SK-N-SH (cell line): ENCODE data around the gene RPS8. TPM values are rescaled to one million over a fixed set of nuclear protein-coding genes. Genes with fewer than 3 reads are reported as not detected.

ENCODE experiments used
- CTCF ChIA-PET: fragments of 300-600, 350-600 bp; formaldehyde crosslinking; extraction: SDS; loops from one replicate; lab custom pipeline; 2021; lab: Yijun Ruan, JAX
- POLR2A ChIA-PET: fragments of 350-600 bp; sonication (Branson Sonifier 250); formaldehyde crosslinking; extraction: SDS; loops from one replicate; lab custom pipeline; 2020; ENCODE audit warnings: antibody characterized with exemption, inconsistent platforms; lab: Yijun Ruan, JAX
- DNase-seq: peaks from one replicate; pipeline ENCODE4 v3.0.0; 2012
- H2AFZ ChIP-seq: fragments of 200-600 bp; sonication (generic); 2 replicates; pipeline ENCODE4 v1.8.1; 2016; ENCODE audit warnings: antibody characterized with exemption, mild to moderate bottlenecking, low read depth
- H3F3A ChIP-seq: fragments of 200-600 bp; sonication (generic); replicated peaks from 2 replicates; pipeline ENCODE3; 2016; ENCODE audit warnings: antibody characterized with exemption, mild to moderate bottlenecking; ENCODE audit not compliant: insufficient read depth
- H3K27ac ChIP-seq, 2 experiments: fragments of 200-500 bp in 1 of 2; fragments of 200-600 bp in 1 of 2; sonication (Bioruptor generic) in 1 of 2; sonication (generic), shearing (Covaris generic) in 1 of 2; 2 replicates each; pipeline versions ENCODE4 v1.5.1 to v1.6.1; 2014 to 2016; ENCODE audit warnings: low read depth in 2 of 2, inconsistent platforms in 1 of 2, low read length in 1 of 2, mild to moderate bottlenecking in 1 of 2, mixed read lengths in 1 of 2
- H3K27me3 ChIP-seq: fragments of 200-600 bp; sonication (generic), shearing (Covaris generic); 2 replicates; pipeline ENCODE4 v1.6.1; 2016; ENCODE audit warnings: mixed run types; ENCODE audit not compliant: insufficient read depth
- H3K36me3 ChIP-seq, 2 experiments: fragments of 200-500 bp in 1 of 2; fragments of 200-600 bp in 1 of 2; sonication (Bioruptor generic) in 1 of 2; sonication (generic) in 1 of 2; replicated peaks in 1 of 2; 2 replicates each; pipeline versions ENCODE3 to v1.5.1; 2014 to 2016; ENCODE audit warnings: low read length in 1 of 2, mild to moderate bottlenecking in 1 of 2; ENCODE audit not compliant: insufficient read depth in 2 of 2, control insufficient read depth in 1 of 2
- H3K4me1 ChIP-seq, 2 experiments: fragments of 200-500 bp in 1 of 2; fragments of 200-600 bp in 1 of 2; sonication (Bioruptor generic) in 1 of 2; sonication (generic), shearing (Covaris generic) in 1 of 2; 2 replicates each; pipeline versions ENCODE4 v1.5.1 to v1.6.1; 2014 to 2016; ENCODE audit warnings: low read depth in 1 of 2, low read length in 1 of 2, mixed run types in 1 of 2; ENCODE audit not compliant: insufficient read depth in 2 of 2, control insufficient read depth in 1 of 2
- H3K4me2 ChIP-seq: fragments of 200-600 bp; sonication (generic), shearing (Covaris generic); 2 replicates; pipeline ENCODE4 v1.6.1; 2017; ENCODE audit warnings: mixed run types
- H3K4me3 ChIP-seq, 2 experiments: fragments of 200-500 bp in 1 of 2; fragments of 200-600 bp in 1 of 2; sonication (Bioruptor generic) in 1 of 2; sonication (generic), shearing (Covaris generic) in 1 of 2; 2 replicates each; pipeline versions ENCODE4 v1.5.1 to v1.8.1; 2014 to 2016; ENCODE audit warnings: low read depth in 2 of 2, inconsistent platforms in 1 of 2, low read length in 1 of 2, mild to moderate bottlenecking in 1 of 2, mixed read lengths in 1 of 2, moderate library complexity in 1 of 2
- H3K79me2 ChIP-seq: fragments of 200-600 bp; sonication (generic); 2 replicates; pipeline ENCODE4 v1.8.1; 2017; ENCODE audit warnings: mild to moderate bottlenecking; ENCODE audit not compliant: insufficient read depth
- H3K9ac ChIP-seq: fragments of 200-600 bp; sonication (generic); 2 replicates; pipeline ENCODE4 v1.6.1; 2017; ENCODE audit warnings: mixed run types
- H3K9me2 ChIP-seq: fragments of 200-600 bp; sonication (generic); 2 replicates; pipeline ENCODE4 v1.6.1; 2017; ENCODE audit warnings: mixed run types
- H3K9me3 ChIP-seq: fragments of 200-600 bp; sonication (generic); 2 replicates; pipeline ENCODE4 v1.6.1; 2017; ENCODE audit warnings: mixed run types, mild to moderate bottlenecking, moderate library complexity
- H4K20me1 ChIP-seq: fragments of 200-600 bp; sonication (generic); 2 replicates; pipeline ENCODE4 v1.6.1; 2017; ENCODE audit warnings: mild to moderate bottlenecking, mixed run types; ENCODE audit not compliant: insufficient read depth
- CHD2 ChIP-seq: fragments of 150-350 bp; IDR thresholded peaks from 2 replicates; pipeline ENCODE4 v1.6.1; 2018; ENCODE audit warnings: low read length; ENCODE audit not compliant: partially characterized antibody
- EZH2phosphoT487 ChIP-seq: fragments of 200-600 bp; sonication (generic); IDR thresholded peaks from 2 replicates; pipeline ENCODE4 v1.6.1; 2017; ENCODE audit warnings: low read depth, mixed run types, mild to moderate bottlenecking, antibody characterized with exemption, moderate library complexity, borderline replicate concordance
- IRF3 ChIP-seq: fragments of 150-350 bp; IDR thresholded peaks from 2 replicates; pipeline ENCODE4 v1.6.1; 2016; ENCODE audit warnings: mild to moderate bottlenecking, low read depth, low read length
- JUND ChIP-seq: IDR thresholded peaks from 2 replicates; pipeline ENCODE4 v1.4.0; 2012
- POLR2AphosphoS5 ChIP-seq: IDR thresholded peaks from 2 replicates; pipeline ENCODE4 v1.6.1; 2012; ENCODE audit warnings: low read depth, low read length
- TCF12 ChIP-seq: IDR thresholded peaks from 2 replicates; pipeline ENCODE4 v1.4.0; 2012
- TEAD4 ChIP-seq: IDR thresholded peaks from 2 replicates; pipeline ENCODE4 v1.4.0; 2012; ENCODE audit warnings: mild to moderate bottlenecking, borderline replicate concordance; ENCODE audit not compliant: insufficient read depth
- USF1 ChIP-seq: IDR thresholded peaks from 2 replicates; pipeline ENCODE4 v1.4.0; 2012; ENCODE audit warnings: low read depth, borderline replicate concordance
- USF2 ChIP-seq: fragments of 150-350 bp; IDR thresholded peaks from 2 replicates; pipeline ENCODE4 v1.6.1; 2017; ENCODE audit warnings: antibody characterized with exemption, low read length, low read depth, borderline replicate concordance
- ZBTB33 ChIP-seq: IDR thresholded peaks from 2 replicates; pipeline ENCODE4 v1.4.0; 2012; ENCODE audit warnings: low read depth, borderline replicate concordance
- WGBS: methylation state at CpG from one replicate; pipeline ENCODE4 v1.1.6; 2017; ENCODE audit warnings: low lambda C conversion rate; 5-methylcytosine and 5-hydroxymethylcytosine counted together
- polyA plus RNA-seq, 3 experiments: library from polyadenylated mRNA; depleted of rRNA; stranded (reverse); fragments of >200 nt; gene quantifications; 2 replicates each; pipeline ENCODE4 v1.2.3, GENCODE V29; 2012

Gene RPS8
- polyA plus RNA-seq, 1 of the 3 experiments (the other 2 are of a cell fraction): 3,303 TPM

- H3K27ac ChIP-seq: no peak overlapping the region
- H3K4me3 ChIP-seq: no peak overlapping the region
- no peaks in the 10 kb centered on the region for H3K9me3 ChIP-seq
- no peak overlapping the region for H2AFZ ChIP-seq
- no peaks in the 10 kb centered on the region for H4K20me1 ChIP-seq
- peaks cover 8 to 27% of the 10 kb centered on the region in 2 experiments for H3K36me3 ChIP-seq
- H3F3A ChIP-seq: peaks cover 66% of the 10 kb centered on the region
- peaks cover 7% of the 10 kb centered on the region; the same call in 1 of the 2 replicates for H3K79me2 ChIP-seq
- POLR2A ChIA-PET: interaction anchor here (3.2 kb wide), 1 partner anchor 9 kb away, joined by 15 read pairs; the partner anchor contains the start of genes BTBD19 and DYNLT4
- H3K4me1 ChIP-seq: peaks cover 11 to 24% of the 10 kb centered on the region in 2 experiments; a peak in 3 of 4 replicates
- WGBS: 92% methylated on average over 2 of the region's 2 CpGs
- CTCF ChIA-PET: interaction anchor here (0.7 to 2.3 kb wide), 3 partner anchors 16 to 30 kb away, joined by 3 to 7 read pairs (median 4); no protein-coding TSS in a partner anchor
- no peak overlapping the region for H3K4me2 ChIP-seq
- no peaks in the 10 kb centered on the region for H3K9me2 ChIP-seq
- H3K27me3 ChIP-seq: no peaks in the 10 kb centered on the region
- no peak for TF ChIP-seq CHD2
- TF ChIP-seq IRF3: no peak
- no peak for TF ChIP-seq JUND
- TF ChIP-seq POLR2AphosphoS5: no peak
- TF ChIP-seq ZBTB33: no peak
- no peak for TF ChIP-seq USF2
- TF ChIP-seq TEAD4: no peak
- TF ChIP-seq EZH2phosphoT487: no peak
- no peak for TF ChIP-seq TCF12
- no peak for TF ChIP-seq USF1
- DNase-seq: no peak
- H3K9ac ChIP-seq: no peak overlapping the region
These were observed 42.0 kb downstream of the RPS8 start for GRCh38 chr1:44817307-44817706.
